GM12865 (cell line): Measurements from ENCODE around the gene NUDT13.

Experiments used
- DNase-seq: peaks from one replicate; pipeline ENCODE4 v3.0.0; 2010; ENCODE audit warnings: low read depth
- H3K4me3 ChIP-seq: 2 replicates; pipeline ENCODE4 v1.5.1; 2011; ENCODE audit warnings: mild to moderate bottlenecking, low read depth, low read length, control low read depth
- CTCF ChIP-seq: IDR thresholded peaks from 2 replicates; pipeline ENCODE4 v1.5.1; 2011; ENCODE audit warnings: low read length, control low read depth, low read depth, inconsistent platforms; ENCODE audit not compliant: insufficient read depth; ENCODE audit errors: missing control alignments

NUDT13 gene

DNA sequence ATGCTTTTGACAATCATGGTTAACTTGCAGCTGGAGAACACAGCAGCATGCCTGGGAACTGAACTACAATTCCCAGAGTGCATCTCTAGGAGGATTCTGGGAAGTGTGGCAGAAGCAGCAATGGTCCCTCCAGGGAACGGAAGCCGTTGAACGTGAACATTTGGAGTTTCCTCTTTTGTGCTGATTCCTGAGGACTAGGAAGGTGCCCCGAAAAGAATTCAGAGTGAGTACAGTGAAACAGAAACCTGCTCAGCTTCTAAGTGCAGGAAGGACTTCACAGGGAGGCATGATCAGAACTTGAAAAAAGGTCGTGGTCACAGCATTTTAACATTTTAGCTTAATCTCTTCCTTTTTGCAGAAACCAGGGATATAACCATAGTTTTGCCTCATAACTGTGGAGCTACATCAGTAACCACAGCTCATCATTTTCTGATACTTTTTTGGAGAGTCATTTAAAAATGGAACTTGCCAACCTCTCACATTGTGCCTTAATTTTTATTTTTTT, at the start of gene NUDT13:
Gene NUDT13, plus strand, starts transcription at position 111 of the 505 bp plus-strand sequence. CDS start 3,911 bp downstream, outside the sequence.
- H3K4me3 ChIP-seq: peak within 1 kb of the TSS; percentile 62
- DNase-seq: peak; percentile 89
- TF ChIP-seq CTCF: no peak

DNA sequence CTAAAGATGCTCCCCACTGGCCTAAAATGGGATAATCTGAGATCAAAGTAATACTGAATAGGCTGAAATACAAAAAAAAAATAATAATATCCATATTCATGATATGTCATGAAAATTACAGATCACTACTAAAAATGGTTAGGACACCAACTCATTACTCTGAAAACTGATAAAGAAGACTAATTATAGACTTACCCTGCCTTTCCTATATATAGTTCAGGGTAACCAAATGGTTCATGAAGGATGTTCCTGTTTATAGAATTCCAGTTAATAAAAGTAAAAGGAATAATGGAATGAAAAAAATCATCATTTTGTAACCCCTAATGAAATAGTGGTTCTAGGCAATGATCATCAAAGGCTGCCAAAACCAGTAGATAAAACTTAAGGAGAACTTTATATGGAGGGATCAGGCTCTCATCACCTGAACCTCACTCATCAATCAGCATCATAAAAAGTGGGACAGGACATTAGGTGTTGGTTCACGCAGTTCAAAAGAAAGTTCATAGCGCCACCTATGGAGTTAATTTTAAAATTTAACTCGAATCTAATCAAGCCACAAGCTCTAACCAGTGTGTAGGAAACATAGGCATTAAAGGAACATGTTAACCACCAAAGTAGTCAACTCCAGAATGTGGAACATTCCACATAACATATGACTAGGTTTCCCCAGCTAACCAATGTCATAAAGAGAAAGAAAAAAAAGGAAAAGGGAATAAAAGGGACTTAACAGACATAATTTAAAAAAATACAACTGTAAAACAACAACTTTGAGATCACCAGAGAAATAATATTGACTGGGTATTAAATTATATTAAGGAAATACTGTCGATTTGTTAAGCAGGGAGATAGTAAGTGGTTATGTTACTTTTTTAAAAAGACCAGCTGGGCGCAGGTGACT, 49.3 kb upstream of the NUDT13 start:
- H3K4me3 ChIP-seq: no peak overlapping the region
- peak; percentile 35 for TF ChIP-seq CTCF
- peak; percentile 39 for DNase-seq

- DNase-seq: no peak
- no peak overlapping the region for H3K4me3 ChIP-seq
- TF ChIP-seq CTCF: no peak
Observed at GRCh38 chr10:73061743-73062142, 48.5 kb upstream of the NUDT13 start.

GRCh38 chr10:73065441-73065840, 44.8 kb upstream of the NUDT13 start:
- no peak for TF ChIP-seq CTCF
- DNase-seq: no peak
- H3K4me3 ChIP-seq: no peak overlapping the region

DNA sequence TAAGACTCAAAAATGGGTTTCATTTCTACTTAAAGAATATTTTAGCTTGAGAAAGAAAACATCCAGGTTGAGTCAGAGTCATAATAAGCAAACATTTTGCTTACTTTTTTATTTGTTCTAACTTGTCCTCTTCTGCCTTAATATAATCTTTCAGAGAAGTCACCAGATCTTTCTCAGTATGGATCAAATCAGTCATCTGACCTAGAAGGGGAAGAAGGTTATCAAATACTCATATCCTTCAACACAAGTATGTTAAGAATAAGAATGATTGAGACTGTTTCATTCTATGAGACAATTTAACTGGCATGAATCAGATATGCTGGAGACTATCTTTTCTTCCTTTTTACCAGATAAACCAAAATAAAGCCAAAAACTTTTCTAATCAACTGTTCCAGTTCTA, 36.6 kb upstream of the NUDT13 start:
- no peak for TF ChIP-seq CTCF
- H3K4me3 ChIP-seq: no peak overlapping the region
- no peak for DNase-seq

GRCh38 chr10:73075829-73076228, 34.4 kb upstream of the NUDT13 start:
- no peak overlapping the region for H3K4me3 ChIP-seq
- no peak for DNase-seq
- no peak for TF ChIP-seq CTCF
